Prostate gland (tissue), 2 donors: ENCODE results near the gene NOVA2. TPM values are rescaled to one million over a fixed set of nuclear protein-coding genes. Genes with fewer than 3 reads are reported as not detected.

Source experiments
- DNase-seq: peaks from one replicate; pipeline ENCODE4 v3.0.0-alpha.2; 2019; ENCODE audit warnings: low spot score
- H3K27ac ChIP-seq, 2 donors: fragments of 200-600 bp; sonication (generic); 2 replicates each; pipeline ENCODE4 v1.5.1; 2017 to 2019
- H3K27me3 ChIP-seq: fragments of 200-600 bp; sonication (generic); replicated peaks from 2 replicates; pipeline ENCODE4 v1.5.1; 2019; ENCODE audit not compliant: insufficient read depth
- H3K36me3 ChIP-seq, 2 donors: fragments of 200-600 bp; sonication (generic); 1 replicate in 1 of 2; 2 replicates in 1 of 2; pipeline versions ENCODE4 v1.5.1 to v1.8.1; 2017 to 2019
- H3K4me1 ChIP-seq: fragments of 200-600 bp; sonication (generic); replicated peaks from 2 replicates; pipeline ENCODE4 v1.5.1; 2019
- H3K4me3 ChIP-seq, 2 donors: fragments of 200-600 bp; sonication (generic); 2 replicates each; pipeline ENCODE4 v1.5.1; 2017 to 2019
- H3K9me3 ChIP-seq: fragments of 200-600 bp; sonication (generic); 2 replicates; pipeline ENCODE4 v1.5.1; 2017
- CTCF ChIP-seq, 4 experiments: fragments of 200-600 bp in 2 of 4; fragments of 450-650 bp in 2 of 4; sonication (generic) in 2 of 4; IDR thresholded peaks; 1 replicate in 3 of 4; 2 replicates in 1 of 4; pipeline ENCODE4 v1.5.1; 2016 to 2019; ENCODE audit warnings: antibody characterized with exemption in 4 of 4, mild to moderate bottlenecking in 2 of 4, moderate library complexity in 2 of 4
- POLR2A ChIP-seq: fragments of 450-650 bp; IDR thresholded peaks from one replicate; pipeline ENCODE4 v1.6.1; 2016; ENCODE audit warnings: antibody characterized with exemption, mild to moderate bottlenecking
- POLR2AphosphoS5 ChIP-seq: sonication (generic); formaldehyde crosslinking; IDR thresholded peaks from one replicate; pipeline ENCODE4 v1.6.1; 2017; ENCODE audit warnings: antibody characterized with exemption
- WGBS: methylation state at CpG from one replicate; pipeline ENCODE4 v1.1.5; 2018; 5-methylcytosine and 5-hydroxymethylcytosine counted together
- intact Hi-C: fragments of 100-400 bp; cut with DNase I; formaldehyde crosslinking; loops from one replicate; pipeline ENCODE4 v1.14.2; 2022
- total RNA-seq, 2 donors: library from RNA; depleted of rRNA; stranded (reverse); fragments of >200 nt; gene quantifications; one replicate each; pipeline ENCODE4 v1.1.0, GENCODE V29; 2016

Gene NOVA2
- total RNA-seq, 2 donors from 2014 or later, result 0.87 to 3.1 TPM

DNA sequence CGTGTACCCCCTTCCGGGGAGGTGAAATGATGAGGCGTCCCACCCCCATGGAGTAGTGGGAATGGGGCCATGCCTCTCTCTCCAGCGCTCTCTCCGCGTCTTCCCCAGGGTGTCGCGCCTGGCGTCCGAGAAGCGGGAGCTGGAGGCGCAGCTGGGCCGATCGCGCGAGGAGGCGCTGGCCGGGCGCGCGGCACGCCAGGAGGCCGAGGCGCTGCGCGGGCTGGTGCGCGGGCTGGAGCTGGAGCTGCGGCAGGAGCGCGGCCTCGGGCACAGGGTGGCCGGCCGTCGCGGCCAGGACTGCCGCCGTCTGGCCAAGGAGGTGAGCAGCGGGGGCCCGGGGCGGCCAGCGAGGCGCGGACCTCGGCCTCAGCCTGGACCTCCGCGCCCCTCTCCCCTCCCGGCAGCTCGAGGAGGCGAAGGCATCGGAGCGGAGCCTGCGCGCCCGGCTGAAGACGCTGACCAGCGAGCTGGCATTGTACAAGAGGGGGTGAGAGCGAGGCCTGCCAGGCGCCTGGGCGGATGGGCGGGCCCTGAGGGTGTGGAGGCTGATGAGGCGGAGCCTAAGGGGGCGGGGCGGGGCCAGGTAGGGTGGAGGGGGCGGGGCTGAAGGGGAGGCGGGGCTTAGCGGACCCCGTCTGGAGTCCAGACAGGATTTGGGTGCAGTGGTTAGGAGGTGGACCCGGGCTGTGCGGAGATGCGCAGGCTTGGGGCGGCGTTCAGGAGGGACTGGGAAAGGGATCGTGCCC is 41.4 kb upstream of the NOVA2 start:
- intact Hi-C loops, result loop anchor here (10.0 kb wide), 1 partner anchor 130 kb away; the partner anchor contains the start of gene IRF2BP1
- peak; percentile 74 for DNase-seq

GRCh38 chr19:46014534-46014933 is 40.9 kb upstream of the NOVA2 start:
- Histone ChIP-seq H3K9me3 (no peaks in the 10 kb centered on the region), H3K27ac (no peak overlapping the region), H3K27me3 (no peaks in the 10 kb centered on the region), H3K36me3 (no peaks in the 10 kb centered on the region), H3K4me1 (peaks cover 10% of the 10 kb centered on the region), H3K4me3 (peak overlapping the region; percentile 6 to 30)
- no peak for TF ChIP-seq POLR2A
- no peak for TF ChIP-seq CTCF (IDR thresholded peaks at IDR 0.05)
- no peak for TF ChIP-seq POLR2AphosphoS5
- intact Hi-C loops, result loop anchor here (10.0 kb wide), 1 partner anchor 130 kb away; the partner anchor contains the start of gene IRF2BP1
- DNase-seq, result no peak
- 65% methylated on average over 8 of the region's 8 CpGs for WGBS

More for the DNA sequence above, 41.4 kb upstream of the NOVA2 start:
- Histone ChIP-seq H3K9me3 (no peaks in the 10 kb centered on the region), H3K4me1 (peaks cover 10% of the 10 kb centered on the region), H3K4me3 (peak overlapping the region; percentile 6 to 30), H3K27ac (no peak overlapping the region), H3K36me3 (no peaks in the 10 kb centered on the region), H3K27me3 (no peaks in the 10 kb centered on the region)
- 11% methylated on average over 38 of the region's 74 CpGs for WGBS
- TF ChIP-seq CTCF (IDR thresholded peaks at IDR 0.05), result no peak
- no peak for TF ChIP-seq POLR2A
- TF ChIP-seq POLR2AphosphoS5, result peak; percentile 41

GRCh38 chr19:46009530-46010510 is 36.2 kb upstream of the NOVA2 start:
- DNase-seq, result peak; percentile 58
- Histone ChIP-seq H3K4me3 (no peak overlapping the region), H3K27ac (no peak overlapping the region), H3K4me1 (peaks cover under 1% of the 10 kb centered on the region), H3K27me3 (no peaks in the 10 kb centered on the region), H3K9me3 (no peaks in the 10 kb centered on the region), H3K36me3 (no peaks in the 10 kb centered on the region)
- intact Hi-C loops, result loop anchor here (10.0 kb wide), 1 partner anchor 125 kb away; the partner anchor contains the start of gene IRF2BP1
- WGBS, result 34% methylated on average over 23 of the region's 28 CpGs
- TF ChIP-seq POLR2AphosphoS5, result peak; percentile 38
- TF ChIP-seq POLR2A, result no peak
- TF ChIP-seq CTCF (IDR thresholded peaks at IDR 0.05), result peak; percentile 58 to 88 (median 72)

DNA sequence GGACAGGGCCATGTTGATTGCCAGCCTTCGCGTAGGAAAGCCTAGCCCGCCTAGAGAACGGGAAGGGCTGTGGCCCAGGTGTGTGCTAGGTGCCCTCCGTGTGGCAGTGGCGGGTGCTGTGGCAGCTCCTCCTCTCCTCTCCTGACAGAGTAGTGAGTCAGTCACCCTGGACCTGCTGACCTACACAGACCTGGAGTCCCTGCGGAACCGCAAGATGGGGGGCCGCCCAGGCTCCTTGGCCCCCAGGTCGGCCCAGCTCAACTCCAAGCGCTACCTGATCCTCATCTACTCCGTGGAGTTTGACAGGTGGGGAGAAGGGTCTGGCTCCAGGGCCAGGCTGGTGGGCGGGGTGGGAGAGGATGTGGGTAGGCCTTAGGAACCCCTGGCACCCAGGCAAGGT is 32.7 kb upstream of the NOVA2 start:
- no peak overlapping the region for H3K4me3 ChIP-seq
- no peak for TF ChIP-seq POLR2AphosphoS5
- H3K36me3 ChIP-seq, result no peaks in the 10 kb centered on the region
- H3K4me1 ChIP-seq, result no peaks in the 10 kb centered on the region
- H3K27ac ChIP-seq, result no peak overlapping the region
- no peaks in the 10 kb centered on the region for H3K27me3 ChIP-seq
- intact Hi-C loops, result no loop called here
- WGBS, result 88% methylated on average over 13 of the region's 13 CpGs
- DNase-seq, result no peak
- H3K9me3 ChIP-seq, result no peaks in the 10 kb centered on the region

GRCh38 chr19:46002678-46003275 is 29.1 kb upstream of the NOVA2 start:
- H3K27ac ChIP-seq, result no peak overlapping the region
- H3K9me3 ChIP-seq, result no peaks in the 10 kb centered on the region
- no peaks in the 10 kb centered on the region for H3K4me1 ChIP-seq
- no peaks in the 10 kb centered on the region for H3K36me3 ChIP-seq
- intact Hi-C loops, result no loop called here
- no peak for DNase-seq
- 98% methylated on average over 15 of the region's 15 CpGs for WGBS
- no peaks in the 10 kb centered on the region for H3K27me3 ChIP-seq
- no peak overlapping the region for H3K4me3 ChIP-seq
- TF ChIP-seq CTCF (IDR thresholded peaks at IDR 0.05) (no peak), POLR2AphosphoS5 (no peak), POLR2A (no peak)
